Measurements from ENCODE around the gene C9orf85.

GRCh38 chr9:71968541-71969090 lies 57.2 kb downstream of the C9orf85 start:
- no peak for TF ChIP-seq CTCF (IDR thresholded peaks at IDR 0.05; ENCODE audit: insufficient read depth, low read length, poor library complexity, severe bottlenecking)
- TF ChIP-seq EZH2phosphoT487 (conservative IDR thresholded peaks at IDR 0.05; ENCODE audit: low read length): no peak
